Activated naive CD8-positive, alpha-beta T cell treated with anti-CD3 and anti-CD28 coated beads, Interleukin-2, amount 10 ng/mL, durations not matched to agents 7 days and 5 days (primary cell): ENCODE results near the gene TCL1B. TPM values are rescaled to one million over a fixed set of nuclear protein-coding genes. Genes with fewer than 3 reads are reported as not detected.
"Not testable (repeated sequence)": the region's sequence is repeated elsewhere in the genome, so short reads cannot be mapped to it uniquely, and the experiment has no call there.

Experiments used
- ATAC-seq: fragments of 150-1000 bp; cut with Tn5 transposase; one replicate; pipeline ENCODE4 v1.10.0; 2021; ENCODE audit warnings: low read depth, moderate library complexity
- POLR2A ChIA-PET: fragments of 350-600 bp; sonication (Branson Sonifier 250); formaldehyde crosslinking; loops from one replicate; lab custom pipeline; 2021; ENCODE audit warnings: antibody characterized with exemption; lab: Charles Lee
- DNase-seq: peaks from one replicate; pipeline ENCODE4 v3.0.0; 2021
- H3K27ac Mint-ChIP-seq: one replicate; pipeline ENCODE4 v1.8.0; 2022; ENCODE audit warnings: mild to moderate bottlenecking, mixed read lengths
- H3K27me3 Mint-ChIP-seq: one replicate; pipeline ENCODE4 v1.8.0; 2022; ENCODE audit warnings: mild to moderate bottlenecking, moderate library complexity, mixed read lengths
- H3K36me3 Mint-ChIP-seq: one replicate; pipeline ENCODE4 v1.8.0; 2021; ENCODE audit warnings: mild to moderate bottlenecking, mixed read lengths
- H3K4me1 Mint-ChIP-seq: one replicate; pipeline ENCODE4 v1.8.0; 2021; ENCODE audit warnings: mixed read lengths
- H3K4me3 Mint-ChIP-seq: one replicate; pipeline ENCODE4 v1.8.0; 2022; ENCODE audit warnings: mild to moderate bottlenecking, moderate library complexity, mixed read lengths
- H3K9me3 Mint-ChIP-seq: one replicate; pipeline ENCODE4 v1.8.0; 2021; ENCODE audit warnings: mixed read lengths
- total RNA-seq, 2 experiments: library from RNA; stranded (reverse); gene quantifications; one replicate each; pipeline ENCODE4 v1.2.3, GENCODE V29; 2021

Gene TCL1B
- total RNA-seq, 2 experiments from 2014 or later: not detected

GRCh38 chr14:95660651-95661515 is 25.3 kb upstream of the TCL1B start:
- Mint-ChIP-seq H3K36me3 (no peaks in the 10 kb centered on the region), H3K27me3 (peaks cover 3% of the 10 kb centered on the region), H3K4me3 (no peak overlapping the region), H3K27ac (no peak overlapping the region), H3K4me1 (no peaks in the 10 kb centered on the region), H3K9me3 (no peaks in the 10 kb centered on the region)
- ATAC-seq (no peak), DNase-seq (no peak)
- POLR2A ChIA-PET: no interaction called here

- Mint-ChIP-seq H3K36me3 (no peaks in the 10 kb centered on the region), H3K27ac (no peak overlapping the region), H3K4me1 (no peaks in the 10 kb centered on the region), H3K27me3 (no peaks in the 10 kb centered on the region), H3K9me3 (no peaks in the 10 kb centered on the region), H3K4me3 (no peak overlapping the region)
- DNase-seq: no peak
- POLR2A ChIA-PET: no interaction called here
- ATAC-seq: no peak
Observed at GRCh38 chr14:95662376-95663186, 23.6 kb upstream of the TCL1B start.

GRCh38 chr14:95663226-95663797 is 22.9 kb upstream of the TCL1B start:
- H3K27me3 Mint-ChIP-seq: no peaks in the 10 kb centered on the region
- no peak overlapping the region for H3K4me3 Mint-ChIP-seq
- no peaks in the 10 kb centered on the region for H3K4me1 Mint-ChIP-seq
- POLR2A ChIA-PET: no interaction called here
- no peak overlapping the region for H3K27ac Mint-ChIP-seq
- no peaks in the 10 kb centered on the region for H3K9me3 Mint-ChIP-seq
- H3K36me3 Mint-ChIP-seq: no peaks in the 10 kb centered on the region
- no peak for DNase-seq
- no peak for ATAC-seq

GRCh38 chr14:95664066-95664465 is 22.2 kb upstream of the TCL1B start:
- H3K27ac Mint-ChIP-seq: no peak overlapping the region
- H3K9me3 Mint-ChIP-seq: no peaks in the 10 kb centered on the region
- DNase-seq (no peak), ATAC-seq (no peak)
- POLR2A ChIA-PET: no interaction called here
- H3K36me3 Mint-ChIP-seq: no peaks in the 10 kb centered on the region
- no peaks in the 10 kb centered on the region for H3K27me3 Mint-ChIP-seq
- no peak overlapping the region for H3K4me3 Mint-ChIP-seq
- no peaks in the 10 kb centered on the region for H3K4me1 Mint-ChIP-seq

GRCh38 chr14:95664546-95664945 is 21.7 kb upstream of the TCL1B start:
- Mint-ChIP-seq H3K36me3 (no peaks in the 10 kb centered on the region), H3K9me3 (no peaks in the 10 kb centered on the region), H3K4me3 (no peak overlapping the region), H3K4me1 (no peaks in the 10 kb centered on the region), H3K27me3 (no peaks in the 10 kb centered on the region), H3K27ac (no peak overlapping the region)
- ATAC-seq (no peak), DNase-seq (no peak)
- POLR2A ChIA-PET: no interaction called here

GRCh38 chr14:95665530-95665929 is 20.7 kb upstream of the TCL1B start:
- H3K9me3 Mint-ChIP-seq, DNase-seq, POLR2A ChIA-PET, H3K4me3 Mint-ChIP-seq, ATAC-seq, H3K4me1 Mint-ChIP-seq, H3K36me3 Mint-ChIP-seq, H3K27me3 Mint-ChIP-seq, H3K27ac Mint-ChIP-seq: not testable (repeated sequence)

- Mint-ChIP-seq H3K27ac (no peak overlapping the region), H3K27me3 (peaks cover under 1% of the 10 kb centered on the region), H3K4me1 (no peaks in the 10 kb centered on the region), H3K36me3 (no peaks in the 10 kb centered on the region), H3K9me3 (no peaks in the 10 kb centered on the region), H3K4me3 (no peak overlapping the region)
- no peak for DNase-seq
- ATAC-seq: no peak
- POLR2A ChIA-PET: no interaction called here
Observed at GRCh38 chr14:95666450-95666849, 19.8 kb upstream of the TCL1B start.

GRCh38 chr14:95667249-95667693 is 19.0 kb upstream of the TCL1B start:
- DNase-seq: no peak
- Mint-ChIP-seq H3K27me3 (peaks cover 2% of the 10 kb centered on the region), H3K4me1 (no peaks in the 10 kb centered on the region), H3K36me3 (no peaks in the 10 kb centered on the region), H3K4me3 (no peak overlapping the region), H3K9me3 (no peaks in the 10 kb centered on the region), H3K27ac (no peak overlapping the region)
- no peak for ATAC-seq
- POLR2A ChIA-PET: no interaction called here

GRCh38 chr14:95668235-95668772 is 17.9 kb upstream of the TCL1B start:
- DNase-seq (no peak), ATAC-seq (no peak)
- no peaks in the 10 kb centered on the region for H3K36me3 Mint-ChIP-seq
- H3K4me1 Mint-ChIP-seq: no peaks in the 10 kb centered on the region
- H3K27me3 Mint-ChIP-seq: peaks cover 2% of the 10 kb centered on the region
- POLR2A ChIA-PET: no interaction called here
- no peak overlapping the region for H3K27ac Mint-ChIP-seq
- H3K4me3 Mint-ChIP-seq: no peak overlapping the region
- no peaks in the 10 kb centered on the region for H3K9me3 Mint-ChIP-seq

- Mint-ChIP-seq H3K9me3 (no peaks in the 10 kb centered on the region), H3K27ac (no peak overlapping the region), H3K36me3 (no peaks in the 10 kb centered on the region), H3K27me3 (peaks cover 13% of the 10 kb centered on the region), H3K4me3 (no peak overlapping the region), H3K4me1 (no peaks in the 10 kb centered on the region)
- no peak for DNase-seq
- POLR2A ChIA-PET: no interaction called here
- no peak for ATAC-seq
Observed at GRCh38 chr14:95674613-95675012, 11.6 kb upstream of the TCL1B start.

GRCh38 chr14:95675486-95675885 is 10.7 kb upstream of the TCL1B start:
- no peaks in the 10 kb centered on the region for H3K36me3 Mint-ChIP-seq
- no peaks in the 10 kb centered on the region for H3K4me1 Mint-ChIP-seq
- POLR2A ChIA-PET: no interaction called here
- no peaks in the 10 kb centered on the region for H3K9me3 Mint-ChIP-seq
- no peak overlapping the region for H3K4me3 Mint-ChIP-seq
- ATAC-seq (no peak), DNase-seq (no peak)
- H3K27ac Mint-ChIP-seq: no peak overlapping the region
- peaks cover 15% of the 10 kb centered on the region for H3K27me3 Mint-ChIP-seq

GRCh38 chr14:95677179-95677835 is 8.9 kb upstream of the TCL1B start:
- Mint-ChIP-seq H3K27ac (no peak overlapping the region), H3K4me3 (no peak overlapping the region), H3K4me1 (no peaks in the 10 kb centered on the region), H3K36me3 (no peaks in the 10 kb centered on the region), H3K9me3 (no peaks in the 10 kb centered on the region), H3K27me3 (peaks cover 13% of the 10 kb centered on the region)
- POLR2A ChIA-PET: no interaction called here
- DNase-seq (no peak), ATAC-seq (no peak)
